ENCODE results near the gene CENPV.

- TF ChIP-seq CTCF (IDR thresholded peaks at IDR 0.05) (no peak), EZH2 (IDR thresholded peaks at IDR 0.05) (no peak), EZH2phosphoT487 (IDR thresholded peaks at IDR 0.05) (no peak)
These were observed 47.1 kb downstream of the CENPV start for GRCh38 chr17:16306211-16306610.

All from neural progenitor cell (in vitro differentiated cells).